Esophagus muscularis mucosa (tissue), 4 donors: ENCODE measurements around the gene FALEC.
"Not testable (repeated sequence)": the region's sequence is repeated elsewhere in the genome, so short reads cannot be mapped to it uniquely, and the experiment has no call there.

Experiments
- CTCF ChIP-seq, 3 experiments: fragments of 200-600 bp in 2 of 3; fragments of 450-650 bp in 1 of 3; sonication (generic) in 2 of 3; IDR thresholded peaks; one replicate each; pipeline ENCODE4 v1.5.1; 2017 to 2019; ENCODE audit warnings: antibody characterized with exemption in 3 of 3, mild to moderate bottlenecking in 2 of 3, moderate library complexity in 1 of 3
- EP300 ChIP-seq: sonication (generic); formaldehyde crosslinking; IDR thresholded peaks from one replicate; pipeline ENCODE4 v1.6.1; 2017; ENCODE audit warnings: antibody characterized with exemption
- POLR2A ChIP-seq: fragments of 450-650 bp; IDR thresholded peaks from one replicate; pipeline ENCODE4 v1.6.1; 2017; ENCODE audit warnings: antibody characterized with exemption, moderate library complexity, mild to moderate bottlenecking, low read depth
- POLR2AphosphoS5 ChIP-seq, 2 donors: sonication (generic); formaldehyde crosslinking; IDR thresholded peaks; one replicate each; pipeline ENCODE4 v1.6.1; 2017; ENCODE audit warnings: antibody characterized with exemption in 2 of 2

GRCh38 chr1:150581437-150581836 is 65.9 kb downstream of the FALEC start:
- TF ChIP-seq CTCF (IDR thresholded peaks at IDR 0.05); POLR2AphosphoS5 (IDR thresholded peaks at IDR 0.05); EP300; POLR2A: not testable (repeated sequence)
